Stimulated activated CD4-positive, alpha-beta T cell treated with anti-CD3 and anti-CD28 coated beads, Interleukin-12 subunit alpha, Interleukin-12 subunit beta, amount 100 ng/mL, for 4 hours (primary cell): ENCODE data around the gene WIF1.
A peak's percentile ranks its signal among the peaks of the same experiment; 100 is the strongest.

Experiments used
- DNase-seq: peaks from one replicate; pipeline ENCODE4 v3.0.0-alpha.2; 2020

Gene WIF1, protein sequence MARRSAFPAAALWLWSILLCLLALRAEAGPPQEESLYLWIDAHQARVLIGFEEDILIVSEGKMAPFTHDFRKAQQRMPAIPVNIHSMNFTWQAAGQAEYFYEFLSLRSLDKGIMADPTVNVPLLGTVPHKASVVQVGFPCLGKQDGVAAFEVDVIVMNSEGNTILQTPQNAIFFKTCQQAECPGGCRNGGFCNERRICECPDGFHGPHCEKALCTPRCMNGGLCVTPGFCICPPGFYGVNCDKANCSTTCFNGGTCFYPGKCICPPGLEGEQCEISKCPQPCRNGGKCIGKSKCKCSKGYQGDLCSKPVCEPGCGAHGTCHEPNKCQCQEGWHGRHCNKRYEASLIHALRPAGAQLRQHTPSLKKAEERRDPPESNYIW

DNA sequence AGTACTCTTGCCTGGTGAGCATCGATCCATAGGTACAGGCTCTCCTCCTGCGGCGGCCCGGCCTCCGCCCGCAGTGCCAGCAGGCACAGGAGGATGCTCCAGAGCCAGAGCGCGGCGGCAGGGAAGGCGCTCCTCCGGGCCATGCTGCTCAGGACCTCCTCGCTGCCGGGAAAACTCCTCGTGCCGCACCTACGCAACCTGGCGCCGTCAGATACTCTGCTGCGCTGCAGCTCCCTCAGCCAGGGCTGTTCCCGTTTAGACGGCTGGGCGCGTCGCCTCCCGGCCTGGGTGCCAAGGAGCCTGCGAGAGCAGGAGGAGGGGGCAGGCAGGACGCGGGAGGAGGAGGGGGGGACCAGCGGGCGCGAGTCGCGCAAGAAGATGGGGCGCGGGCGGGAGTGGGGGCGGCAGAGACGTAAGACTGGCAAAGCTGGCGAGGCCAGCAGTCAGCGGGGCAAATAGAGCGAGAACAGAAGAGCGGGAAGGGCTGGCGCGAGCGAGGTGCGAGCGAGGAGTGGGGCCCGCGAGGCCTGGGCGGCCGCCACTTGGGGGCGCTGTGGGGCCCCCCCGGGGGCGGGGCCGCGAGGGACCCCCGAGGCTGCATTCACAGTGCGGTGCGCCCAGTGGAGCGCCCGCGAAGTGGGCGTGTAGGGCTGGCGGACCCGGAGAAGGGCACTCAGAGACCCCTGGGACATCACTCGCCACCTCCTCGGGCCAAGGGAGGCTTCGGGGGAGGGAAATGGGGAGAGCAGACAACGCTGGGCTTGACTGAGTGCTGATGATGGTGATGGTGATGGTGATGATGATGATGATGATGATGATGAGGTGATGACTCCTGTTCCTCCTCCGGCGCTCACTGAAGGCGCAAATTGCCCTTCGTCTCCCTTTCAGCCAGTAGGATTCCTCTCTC lies at the start of gene WIF1:
Gene WIF1, minus strand, starts transcription at position 257 of the 907 bp plus-strand sequence. Its CDS starts 114 bp downstream, at position 143.
- DNase-seq, result peak; percentile 18

DNA sequence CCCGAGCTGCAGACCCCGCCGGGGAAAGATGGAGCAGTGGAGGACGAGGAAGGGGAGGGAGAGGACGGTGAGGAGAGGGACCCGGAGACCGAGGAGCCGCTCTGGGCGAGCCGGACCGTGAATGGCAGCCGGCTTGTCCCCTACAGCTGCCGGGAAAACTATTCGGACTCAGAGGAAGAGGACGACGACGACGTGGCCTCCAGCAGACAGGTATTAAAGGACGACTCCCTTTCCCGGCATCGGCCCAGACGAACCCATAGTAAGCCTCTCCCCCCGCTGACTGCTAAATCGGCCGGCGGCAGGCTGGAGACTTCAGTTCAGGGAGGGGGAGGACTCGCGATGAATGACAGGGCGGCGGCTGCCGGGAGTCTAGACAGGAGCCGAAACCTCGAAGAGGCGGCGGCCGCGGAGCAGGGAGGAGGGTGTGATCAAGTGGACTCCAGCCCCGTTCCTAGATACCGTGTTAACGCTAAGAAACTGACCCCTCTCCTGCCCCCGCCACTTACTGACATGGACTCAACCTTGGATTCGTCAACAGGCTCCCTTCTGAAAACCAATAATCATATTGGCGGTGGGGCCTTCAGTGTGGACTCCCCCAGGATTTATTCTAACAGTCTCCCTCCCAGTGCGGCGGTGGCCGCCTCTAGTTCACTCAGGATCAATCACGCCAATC lies 49.2 kb upstream of the WIF1 start:
- peak; percentile 56 for DNase-seq

DNA sequence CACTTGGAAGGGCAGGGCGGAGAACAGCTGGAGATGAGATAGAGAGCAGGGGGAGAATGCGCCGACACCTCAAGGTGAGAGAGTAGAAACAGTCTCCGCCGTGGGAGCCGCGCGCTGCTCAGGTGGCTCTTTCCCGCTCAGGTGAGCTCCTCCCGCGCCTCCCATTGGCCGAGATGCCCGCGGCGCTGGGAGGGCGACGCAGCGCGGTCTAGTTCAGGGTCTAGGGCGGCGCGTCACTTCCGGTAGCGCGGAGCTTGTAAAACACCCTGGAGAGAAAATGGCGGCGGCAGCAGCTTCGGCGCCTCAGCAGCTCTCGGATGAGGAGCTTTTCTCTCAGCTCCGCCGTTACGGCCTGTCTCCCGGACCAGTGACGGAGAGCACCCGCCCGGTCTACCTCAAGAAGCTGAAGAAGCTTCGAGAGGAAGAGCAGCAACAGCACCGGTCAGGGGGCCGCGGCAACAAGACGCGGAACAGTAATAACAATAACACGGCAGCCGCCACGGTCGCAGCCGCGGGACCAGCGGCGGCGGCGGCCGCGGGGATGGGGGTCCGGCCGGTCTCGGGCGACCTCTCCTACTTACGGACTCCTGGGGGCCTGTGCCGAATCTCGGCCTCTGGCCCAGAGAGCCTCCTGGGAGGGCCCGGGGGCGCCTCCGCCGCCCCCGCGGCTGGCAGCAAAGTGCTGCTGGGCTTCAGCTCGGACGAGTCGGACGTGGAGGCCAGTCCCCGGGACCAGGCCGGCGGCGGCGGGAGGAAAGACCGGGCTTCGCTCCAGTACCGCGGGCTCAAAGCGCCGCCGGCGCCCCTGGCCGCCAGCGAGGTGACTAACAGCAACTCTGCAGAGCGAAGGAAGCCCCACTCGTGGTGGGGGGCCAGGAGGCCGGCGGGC lies 48.5 kb upstream of the WIF1 start, which contains the start of gene LEMD3:
Gene LEMD3, plus strand, starts transcription at position 264 of the 889 bp plus-strand sequence. Its CDS starts 14 bp downstream, at position 278.
- DNase-seq, result peak; percentile 90

DNA sequence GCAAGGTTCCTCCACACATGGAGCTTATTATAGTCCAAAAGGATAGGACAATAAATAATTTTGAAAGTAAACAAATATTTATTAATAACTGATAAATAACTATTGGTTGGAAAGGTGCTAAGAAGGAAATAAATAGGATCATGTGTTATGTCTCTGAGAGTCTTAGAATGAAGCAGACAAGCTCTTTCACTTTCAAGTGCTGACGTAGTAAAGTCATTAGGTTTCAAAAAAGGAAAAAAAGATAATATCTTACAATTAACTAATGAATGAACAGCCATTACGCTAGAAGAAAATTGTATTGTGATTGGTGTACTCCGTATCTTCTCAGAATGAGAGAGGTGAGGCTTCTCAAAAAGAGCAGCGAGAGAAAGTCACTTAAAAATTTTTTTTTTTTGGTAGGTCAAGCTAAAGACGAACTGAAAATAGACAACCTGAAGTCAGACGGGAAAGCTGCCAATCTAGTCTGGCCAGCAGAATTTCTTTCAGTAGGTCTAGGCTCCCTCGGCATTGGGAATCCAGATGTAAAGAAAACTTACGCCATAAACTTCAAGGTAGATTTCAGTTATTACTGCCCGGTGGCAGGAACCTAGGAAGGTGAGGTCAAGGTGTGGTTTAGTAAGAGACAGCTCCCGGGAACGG lies 47.7 kb upstream of the WIF1 start:
- DNase-seq, result no peak

DNA sequence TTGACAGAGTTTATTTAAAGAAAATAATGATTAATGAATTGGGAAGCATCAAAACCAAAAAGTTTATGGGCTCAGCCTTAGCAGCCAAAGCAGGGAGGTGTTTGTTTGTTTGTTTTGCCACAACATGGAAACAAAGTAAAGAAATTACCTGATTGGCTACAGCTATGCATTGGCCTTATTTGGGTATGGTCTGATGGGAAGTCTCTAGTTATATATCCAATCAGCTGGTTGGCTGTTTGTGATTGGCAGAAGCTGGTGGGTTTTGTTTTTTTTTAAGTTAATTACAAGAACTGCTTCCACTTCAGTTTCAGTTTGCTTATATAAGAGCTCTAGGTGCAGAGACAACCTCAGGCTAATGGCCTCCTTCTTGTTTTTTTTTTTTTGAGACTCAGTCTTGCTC lies 43.7 kb upstream of the WIF1 start:
- DNase-seq, result no peak

DNA sequence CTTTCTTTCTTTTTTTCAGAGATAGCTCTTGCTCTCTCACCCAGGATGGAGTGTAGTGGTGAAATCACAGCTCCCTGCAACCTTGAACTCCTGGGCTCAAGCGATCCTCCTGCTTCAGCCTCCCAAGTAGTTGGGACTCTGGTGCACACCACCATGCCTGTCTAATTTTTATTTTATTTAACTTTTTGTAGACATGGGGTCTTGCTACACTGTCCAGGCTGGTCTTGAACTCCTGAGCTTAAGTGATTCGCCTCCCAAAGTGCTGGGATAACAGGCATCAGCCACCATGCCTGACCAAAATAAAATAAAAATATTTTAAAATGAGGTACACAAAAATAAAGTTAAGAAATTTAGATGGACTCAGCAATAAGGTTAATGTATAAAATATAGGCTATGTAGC lies 43.1 kb upstream of the WIF1 start:
- DNase-seq, result no peak

DNA sequence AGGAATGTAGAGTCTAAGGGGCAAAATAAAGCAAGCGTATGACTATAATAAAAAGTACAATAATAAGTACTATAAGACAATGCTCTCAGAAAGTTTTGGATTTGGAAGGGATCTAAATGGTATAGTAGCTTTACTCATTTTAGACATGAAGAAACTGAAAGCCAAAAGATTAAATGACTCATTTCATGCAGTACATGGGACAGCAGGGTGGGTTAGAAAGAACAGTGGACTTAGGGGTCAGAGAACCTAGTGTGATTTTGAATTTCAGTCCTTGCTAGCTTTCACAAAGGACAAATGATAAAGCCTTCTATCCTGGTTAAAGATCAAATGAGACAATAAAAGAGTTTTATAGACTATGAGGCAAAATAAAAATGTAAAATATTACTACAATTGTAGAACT lies 41.5 kb upstream of the WIF1 start:
- no peak for DNase-seq

DNA sequence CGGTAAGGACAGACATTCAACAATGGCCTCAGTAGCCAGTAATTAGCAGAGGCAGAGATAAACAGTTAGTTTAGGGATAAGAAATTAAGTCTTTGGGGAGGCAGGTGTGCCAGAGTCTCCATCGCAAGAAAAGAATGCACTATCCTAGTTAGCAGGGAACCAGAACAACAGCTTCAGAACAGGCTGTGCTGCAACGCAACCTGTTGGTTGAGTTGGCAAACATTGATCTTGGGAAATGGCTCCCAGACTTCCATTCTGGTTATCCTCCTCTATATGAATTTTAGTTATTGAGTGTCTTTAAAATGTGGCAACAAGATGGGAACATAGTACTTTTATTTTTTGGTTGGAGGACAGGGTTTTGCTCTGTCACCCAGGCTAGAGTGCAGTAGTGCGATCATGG lies 36.0 kb upstream of the WIF1 start:
- no peak for DNase-seq

DNA sequence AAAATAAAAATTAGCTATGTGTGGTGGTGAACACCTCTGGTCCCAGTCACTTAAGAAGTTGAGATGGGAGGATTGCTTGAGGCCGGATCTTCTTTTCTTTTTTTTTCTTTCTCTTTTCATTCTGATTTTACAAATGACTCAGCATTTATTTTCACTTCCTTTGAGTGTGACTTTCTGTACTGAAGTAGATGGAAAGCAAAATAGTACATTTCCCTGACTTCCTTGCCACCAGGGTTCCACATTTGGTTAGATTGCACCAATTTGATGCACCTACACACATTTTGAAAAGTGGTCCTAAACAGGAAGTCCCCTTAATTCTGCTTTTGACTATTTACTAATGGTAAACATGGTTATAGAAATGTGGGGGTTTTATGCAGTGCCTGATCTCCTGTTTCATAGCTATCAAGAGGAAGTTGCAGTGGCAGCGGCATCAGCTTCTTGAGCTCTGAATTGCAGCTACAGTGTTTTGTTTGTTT lies 35.3 kb upstream of the WIF1 start:
- no peak for DNase-seq

DNA sequence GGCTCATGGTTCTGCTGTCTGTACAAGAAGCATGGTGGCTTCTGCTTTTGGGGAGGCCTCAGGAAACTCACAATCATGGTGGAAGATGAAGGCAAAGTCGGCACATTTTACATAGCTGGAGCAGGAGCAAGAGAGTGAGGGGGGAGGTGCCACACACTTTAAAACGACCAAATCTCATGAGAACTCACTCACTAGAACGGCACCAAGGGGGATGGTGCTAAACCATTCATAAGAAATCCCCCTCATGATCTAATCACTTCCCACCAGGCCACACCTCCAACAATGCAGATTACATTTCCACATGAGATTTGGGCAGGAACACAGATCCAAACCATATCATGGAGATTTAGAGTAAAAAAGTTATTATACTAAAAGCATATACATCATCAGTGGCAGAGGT lies 34.7 kb upstream of the WIF1 start:
- no peak for DNase-seq

DNA sequence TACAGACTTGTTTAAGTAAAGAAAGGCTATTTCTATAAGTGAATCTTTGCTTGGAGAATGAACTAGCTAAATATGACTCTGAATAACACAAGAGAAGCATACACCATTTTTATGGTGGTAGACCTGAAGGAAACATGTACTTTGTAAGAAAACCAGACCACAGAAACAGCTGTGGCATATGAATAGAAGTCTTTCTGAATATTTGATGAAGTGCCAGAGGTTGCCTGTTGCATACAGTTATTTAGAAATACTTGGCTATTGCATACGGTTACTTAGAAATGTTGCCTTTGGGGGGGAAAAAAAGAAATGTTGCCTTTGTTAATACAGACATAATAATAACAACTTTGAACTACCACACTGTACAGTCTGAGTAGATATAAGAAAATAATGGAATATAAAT lies 31.5 kb upstream of the WIF1 start:
- no peak for DNase-seq

DNA sequence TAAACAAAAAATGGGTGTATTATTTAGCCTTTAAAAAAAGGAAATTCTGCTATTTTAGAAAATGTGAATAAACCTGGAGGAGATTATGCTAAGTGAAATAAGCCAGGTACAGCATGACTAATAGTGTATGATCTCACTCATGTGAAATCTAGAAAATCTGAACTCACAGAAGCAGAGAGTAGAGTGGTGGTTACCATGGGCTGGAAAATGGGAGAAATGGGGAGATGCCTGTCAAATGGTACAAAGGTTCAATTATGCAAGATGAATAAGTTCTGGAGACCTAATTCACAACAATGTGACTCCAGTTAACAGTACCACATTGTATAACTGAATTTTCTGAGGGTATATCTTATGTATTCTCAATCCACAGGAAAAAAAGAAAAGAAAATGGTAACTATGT lies 30.9 kb upstream of the WIF1 start:
- DNase-seq, result no peak

DNA sequence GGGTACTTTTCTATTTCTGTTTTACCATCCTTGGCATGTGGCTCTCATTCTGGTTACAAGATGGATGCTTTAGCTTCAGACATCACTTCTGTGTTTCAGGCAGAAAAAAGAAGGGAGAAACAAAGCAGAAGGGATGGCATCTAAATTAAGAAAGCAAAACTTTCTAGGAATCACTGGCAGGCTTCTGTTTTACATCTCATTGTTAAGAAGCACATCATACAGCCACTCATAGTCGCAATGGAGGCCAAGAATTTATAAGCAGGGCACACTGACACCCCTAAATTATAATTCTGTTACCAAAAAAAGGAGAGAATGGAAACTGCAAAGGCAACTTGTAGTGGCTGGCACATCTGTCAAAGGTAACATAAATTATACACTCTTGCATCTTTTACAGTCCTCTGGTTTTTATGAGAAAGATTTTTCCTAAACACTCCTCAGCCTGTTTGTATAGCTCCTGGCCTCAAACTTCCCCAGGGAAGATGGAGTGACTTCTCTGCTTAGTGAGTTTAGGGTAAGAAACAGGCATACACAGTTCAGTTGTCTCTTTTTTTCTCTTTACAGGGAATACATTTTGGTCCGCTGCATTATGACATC lies 26.3 kb upstream of the WIF1 start:
- DNase-seq, result no peak

DNA sequence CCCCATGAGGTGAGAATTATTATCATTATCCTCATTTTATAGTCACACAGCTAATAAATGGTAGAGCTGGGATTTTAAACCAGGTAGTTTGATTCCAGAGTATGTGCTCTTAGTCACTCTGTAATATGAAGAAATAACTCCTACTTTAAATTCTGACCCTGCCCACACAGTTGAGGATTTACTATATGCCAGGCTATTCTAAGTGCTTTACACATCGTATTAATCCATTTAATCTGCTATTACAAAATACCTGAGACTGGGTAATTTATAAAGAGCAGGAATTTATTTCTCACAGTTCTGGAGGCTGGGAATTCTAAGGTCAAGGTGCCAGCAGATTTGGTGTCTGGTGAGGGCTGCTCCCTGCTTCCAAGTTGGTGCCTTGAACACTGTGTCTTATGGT lies 19.6 kb upstream of the WIF1 start:
- DNase-seq, result no peak

DNA sequence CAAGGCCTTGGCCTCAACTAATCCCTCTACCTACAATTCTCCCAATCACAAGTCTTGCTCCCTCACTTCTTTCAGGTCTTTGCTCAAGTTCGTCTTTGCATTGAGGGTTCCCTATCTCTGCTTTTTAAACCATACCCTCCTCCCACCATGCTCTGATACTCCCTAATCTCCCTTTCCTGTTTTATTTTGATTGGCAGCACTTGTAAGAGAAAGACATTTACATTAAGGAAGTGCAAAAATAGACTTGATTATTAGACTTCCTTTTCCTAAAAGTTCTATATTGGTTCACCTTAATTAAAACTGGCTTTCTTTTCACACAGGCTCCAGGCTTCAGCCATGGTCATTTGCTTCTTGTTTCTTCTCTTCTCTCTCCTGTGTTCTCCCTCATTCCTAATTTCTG lies 18.3 kb upstream of the WIF1 start:
- no peak for DNase-seq

DNA sequence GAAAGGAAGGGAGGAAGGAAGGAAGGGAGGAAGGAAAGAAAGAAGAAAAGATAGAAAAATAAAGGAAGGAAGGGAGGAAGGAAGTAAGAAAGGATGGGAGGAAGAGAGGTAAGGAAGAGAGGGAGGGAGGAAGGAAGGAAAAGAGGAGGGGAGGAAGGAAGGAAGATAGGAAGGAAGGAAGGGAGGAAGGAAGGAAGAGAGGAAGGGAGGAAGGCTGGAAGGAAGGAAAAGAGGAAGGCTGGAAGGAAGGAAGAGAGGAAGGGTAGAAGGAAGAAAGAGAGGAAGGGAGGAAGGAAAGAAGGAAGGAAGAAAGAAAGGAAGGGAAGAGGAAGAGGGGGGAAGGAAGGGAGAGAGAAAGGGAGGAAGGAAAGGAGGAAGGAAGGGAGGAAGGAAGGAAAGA lies 12.8 kb upstream of the WIF1 start:
- no peak for DNase-seq

DNA sequence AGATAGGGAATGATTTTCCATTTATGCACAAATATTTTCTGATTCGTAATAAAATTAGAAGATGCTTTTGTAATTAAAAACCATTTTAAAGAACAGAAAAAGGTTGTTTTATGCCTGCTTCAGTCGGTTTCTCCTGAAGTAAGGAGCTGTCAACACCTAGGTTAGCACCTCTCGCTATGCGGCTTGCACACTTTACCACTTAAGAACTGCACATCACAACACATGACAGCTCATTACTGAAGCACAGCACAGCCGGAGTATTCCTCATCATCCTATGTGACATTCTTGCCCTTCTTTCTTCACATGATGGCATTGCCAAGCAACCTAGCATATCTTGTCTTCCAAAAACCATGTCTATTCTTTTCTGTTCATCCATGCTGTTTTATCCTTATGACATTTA lies 5.4 kb upstream of the WIF1 start:
- DNase-seq, result no peak

DNA sequence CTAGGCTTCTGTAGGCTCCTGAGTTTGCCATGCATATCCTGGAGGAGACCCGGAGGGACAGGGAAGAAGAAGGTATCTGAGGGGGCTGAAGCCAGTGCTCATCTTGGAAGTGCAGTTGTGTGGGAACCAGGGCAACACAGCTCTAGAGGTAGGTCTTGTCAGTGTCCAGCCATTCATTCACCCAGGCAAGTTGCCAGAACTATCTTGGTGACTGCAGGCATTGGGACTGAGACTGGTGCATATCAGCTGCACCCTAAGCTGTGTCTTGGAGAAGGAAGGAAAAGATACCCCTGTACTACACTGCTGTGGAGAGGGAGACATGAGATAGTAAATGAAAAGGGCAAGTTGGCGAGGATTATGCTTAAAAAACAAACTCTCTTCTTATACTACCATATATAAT lies 4.9 kb upstream of the WIF1 start:
- no peak for DNase-seq

DNA sequence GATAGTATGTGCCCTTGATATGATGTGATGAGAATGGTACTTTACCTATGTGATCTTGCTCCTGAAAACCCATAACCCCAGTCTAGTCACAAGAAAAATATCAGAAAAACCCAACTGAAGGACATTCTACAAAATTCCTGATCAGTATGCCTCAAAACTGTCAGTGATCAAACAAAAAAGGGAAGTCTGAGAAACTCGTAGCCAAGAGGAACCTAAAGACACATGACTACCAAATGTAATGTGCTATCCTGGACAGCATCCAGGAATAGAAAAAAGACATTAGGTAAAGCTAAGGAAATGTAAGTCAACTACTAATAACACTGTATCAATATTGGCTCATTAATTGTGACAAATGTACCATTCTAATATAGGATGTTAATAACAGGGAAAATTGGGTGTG lies 4.1 kb upstream of the WIF1 start:
- no peak for DNase-seq

DNA sequence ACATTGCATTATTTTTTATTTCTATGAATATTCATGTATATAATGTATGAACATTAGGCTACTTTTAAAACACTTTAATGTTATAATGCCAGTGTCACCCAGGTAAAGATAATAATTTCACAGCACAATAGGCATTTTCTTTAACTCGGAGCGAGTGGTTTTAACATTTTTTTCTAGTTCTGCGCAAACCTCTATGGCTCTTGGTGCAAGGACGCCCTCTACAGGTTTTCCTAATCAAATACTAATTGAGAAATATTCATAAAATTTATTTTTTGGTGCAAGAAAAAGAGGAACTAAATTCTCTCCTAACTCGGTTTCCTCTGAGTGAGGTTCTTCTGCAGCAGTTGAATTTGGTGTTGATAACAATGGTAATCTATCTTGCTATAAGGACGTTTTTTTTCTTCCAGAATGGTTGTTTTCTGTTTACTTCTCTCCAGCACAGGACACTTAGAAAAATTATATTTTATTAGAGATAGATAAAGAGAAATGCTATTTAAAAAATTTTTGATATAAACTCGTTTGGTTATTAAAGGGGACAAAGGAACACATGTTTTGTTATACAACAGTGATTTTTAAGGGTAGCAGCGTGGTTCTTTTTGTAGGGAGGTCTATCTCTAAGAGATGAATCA lies 2.4 kb upstream of the WIF1 start:
- DNase-seq, result no peak

DNA sequence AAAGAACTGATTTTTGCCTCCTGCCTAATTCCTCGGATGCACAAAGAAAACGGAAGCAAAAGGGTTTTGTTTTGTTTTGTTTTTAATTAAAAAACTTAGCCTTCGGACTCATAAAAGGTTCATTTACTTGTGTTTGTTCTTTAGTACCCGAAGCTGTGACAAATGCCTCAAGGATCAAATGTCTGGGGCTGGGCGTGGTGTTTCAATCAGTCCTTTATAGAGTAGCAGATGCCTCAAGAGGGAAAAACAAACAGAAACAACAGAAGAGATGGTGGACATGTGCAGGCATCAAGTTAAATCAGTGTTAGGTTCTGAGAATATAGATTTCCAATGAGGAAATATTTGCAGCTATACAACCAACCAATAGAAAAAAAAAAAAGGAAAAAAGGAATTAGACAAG lies 1.6 kb upstream of the WIF1 start:
- no peak for DNase-seq
